ELR (cell line): ENCODE data around the gene CENPU.

Experiments
- DNase-seq: peaks from one replicate; pipeline ENCODE4 v3.0.0-alpha.2; 2015; ENCODE audit warnings: low read depth

Gene CENPU

DNA sequence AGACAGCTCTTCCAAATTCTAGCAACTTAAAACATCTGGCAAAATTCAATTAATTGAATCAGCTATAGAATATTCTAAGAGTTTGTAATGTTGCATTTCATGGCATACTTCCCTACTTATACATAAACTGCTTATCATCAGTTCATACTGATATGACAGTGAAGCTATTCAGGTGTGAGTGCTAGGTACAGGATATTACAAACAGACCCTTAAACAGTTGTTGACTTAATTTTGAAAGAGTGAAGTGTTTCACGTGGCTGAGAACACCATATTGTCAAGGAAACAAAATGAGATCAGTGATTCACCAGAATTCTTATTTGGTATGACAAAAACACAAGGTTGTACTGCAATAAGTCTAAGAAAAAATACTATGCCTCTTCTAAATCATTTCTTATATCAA is 27.4 kb downstream of the CENPU start:
- DNase-seq = no peak

DNA sequence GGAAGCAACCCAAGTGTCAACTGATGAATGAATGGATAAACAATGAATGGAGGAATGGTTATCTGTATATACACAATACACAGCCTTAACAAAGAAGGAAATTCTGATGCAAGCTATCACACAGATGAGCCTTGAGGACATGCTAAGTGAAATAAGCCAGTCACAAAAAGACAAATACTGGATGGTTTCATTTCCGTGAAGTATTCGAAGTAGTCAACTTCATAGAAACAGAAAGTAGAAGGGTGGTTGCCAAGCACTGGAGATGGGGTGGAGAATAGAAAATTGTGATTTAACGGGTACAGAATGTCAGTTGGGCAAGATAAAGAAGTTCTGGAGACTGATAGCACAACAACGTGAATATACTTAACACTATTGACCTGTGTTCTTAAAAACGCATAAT is 28.2 kb downstream of the CENPU start:
- no peak for DNase-seq

DNA sequence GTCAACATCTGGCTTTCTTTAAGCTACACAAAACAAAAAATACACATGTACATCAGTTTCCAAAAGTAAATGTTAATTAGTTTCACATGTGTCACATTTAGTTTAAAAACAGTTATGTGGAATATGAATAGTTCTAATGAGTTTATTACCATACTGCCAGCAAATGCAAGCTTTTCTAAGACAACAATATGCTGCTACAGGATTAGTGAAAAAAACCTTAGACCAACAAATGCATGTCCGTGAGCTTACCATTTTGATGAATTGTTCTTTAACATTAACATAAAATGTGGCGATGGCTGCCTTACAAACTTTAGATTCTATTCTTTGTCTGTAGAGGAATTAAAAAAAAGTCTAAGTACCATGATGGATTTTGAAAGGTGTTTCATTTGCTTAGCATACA is 31.8 kb downstream of the CENPU start:
- DNase-seq = no peak

DNA sequence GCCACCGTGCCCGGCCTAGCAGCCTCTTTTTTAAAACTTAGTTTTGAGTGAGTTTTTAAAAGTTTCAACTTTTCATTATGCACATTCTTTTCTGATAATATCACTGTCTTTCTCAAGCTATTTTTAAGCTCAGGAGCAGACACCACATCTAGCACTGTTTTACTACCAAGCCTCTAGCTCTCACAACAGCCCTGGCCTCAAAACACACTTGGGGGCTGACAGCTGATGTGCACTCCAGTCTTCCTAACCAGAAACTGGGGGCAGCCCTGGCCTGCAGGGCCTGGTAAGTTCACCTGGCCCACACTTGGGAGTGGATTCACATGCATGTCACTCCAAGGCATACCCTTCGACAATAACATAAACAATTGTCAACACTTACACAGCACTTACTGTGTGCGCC is 34.0 kb downstream of the CENPU start:
- no peak for DNase-seq

DNA sequence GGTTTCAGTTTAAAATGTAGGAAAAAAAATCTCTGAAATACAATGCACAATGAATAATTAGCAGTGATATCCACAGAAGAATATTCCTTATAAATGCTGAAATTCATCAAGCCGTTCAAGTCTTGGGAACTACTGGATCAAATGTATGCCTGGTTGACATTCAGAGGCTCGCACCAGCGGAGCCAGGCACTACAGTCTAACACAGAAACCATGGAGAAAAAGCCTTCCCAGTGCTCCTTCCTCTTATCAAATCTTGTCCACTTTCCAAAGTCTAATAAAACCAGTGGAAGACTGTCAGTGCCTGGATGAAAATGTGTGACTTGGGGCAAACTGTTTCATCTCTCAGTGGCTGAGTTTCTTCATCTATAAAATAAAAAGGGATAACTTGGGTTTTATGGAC is 35.9 kb downstream of the CENPU start:
- DNase-seq = no peak

DNA sequence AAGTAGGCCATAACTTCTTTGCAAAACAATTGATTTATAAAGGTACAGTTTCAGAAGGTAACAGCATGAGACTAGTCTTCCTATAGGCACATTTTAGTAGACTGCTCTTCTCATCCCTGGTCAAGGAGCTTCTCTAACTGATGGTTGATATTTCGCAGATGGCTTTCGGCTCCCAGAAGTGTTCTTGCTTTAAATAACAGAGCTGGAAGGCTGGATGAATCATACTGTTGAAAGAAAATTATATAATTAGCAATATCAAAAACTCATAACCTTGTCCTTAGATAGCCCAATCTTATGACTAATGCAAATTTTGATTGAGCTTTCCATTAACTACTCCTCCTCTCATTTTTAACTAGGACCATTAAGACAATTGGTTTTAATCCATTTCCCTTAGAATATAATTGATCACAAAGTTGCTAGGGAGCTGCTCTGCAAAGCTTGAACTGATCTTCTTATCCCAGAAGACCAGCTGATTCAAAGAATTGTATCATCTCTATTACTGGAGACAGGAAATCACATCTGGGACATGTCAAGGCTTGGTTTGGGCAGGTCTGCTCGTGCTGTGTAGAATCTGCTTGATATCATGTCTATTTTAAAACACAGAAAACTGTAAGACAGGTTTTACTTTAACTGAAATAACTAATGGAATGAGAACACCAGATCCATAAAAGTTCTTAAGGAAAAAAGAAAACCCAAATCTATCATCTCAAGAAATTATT is 38.6 kb downstream of the CENPU start:
- no peak for DNase-seq

DNA sequence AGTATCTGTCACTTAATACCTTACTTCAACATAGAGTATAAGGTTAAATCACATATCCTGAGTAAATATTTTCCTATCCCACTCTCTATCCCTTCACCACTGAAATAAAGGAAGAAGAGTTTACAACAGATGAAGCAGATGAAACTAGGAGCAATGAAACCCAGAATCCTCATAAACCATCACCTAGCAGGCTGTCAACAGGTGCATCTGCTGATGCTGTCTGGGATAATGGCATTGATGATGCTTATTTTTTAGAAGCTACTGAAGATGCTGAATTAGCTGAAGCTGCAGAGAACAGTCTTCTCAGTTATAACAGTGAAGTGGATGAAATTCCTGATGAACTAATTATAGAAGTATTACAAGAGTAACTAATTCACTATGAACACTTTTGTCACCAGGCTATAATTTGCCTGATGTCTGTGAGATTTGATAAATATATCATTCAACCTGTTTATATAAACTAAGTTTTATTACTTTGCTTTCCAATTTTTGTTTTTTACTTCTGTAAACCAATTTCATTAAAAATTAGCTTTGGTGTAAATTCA is 39.4 kb downstream of the CENPU start:
- DNase-seq = no peak

DNA sequence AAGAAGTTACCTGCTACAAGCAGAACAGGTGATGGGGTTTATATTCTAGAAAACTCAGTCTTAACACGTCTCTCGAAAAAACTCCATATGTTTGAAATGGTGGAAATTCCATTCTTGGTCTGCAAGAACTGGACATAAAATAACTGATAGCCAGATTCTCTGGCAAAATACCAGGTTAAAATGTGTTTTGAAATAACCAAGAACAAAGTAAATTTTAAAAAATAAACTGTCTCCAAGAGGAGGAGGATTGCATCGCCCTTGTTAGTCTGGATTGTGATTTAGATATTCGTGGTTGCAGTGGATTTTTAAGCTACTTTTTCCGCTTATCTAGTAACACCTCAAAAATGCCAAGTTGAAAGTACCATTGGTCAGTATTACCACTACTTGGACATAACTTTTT is 40.8 kb downstream of the CENPU start:
- no peak for DNase-seq

DNA sequence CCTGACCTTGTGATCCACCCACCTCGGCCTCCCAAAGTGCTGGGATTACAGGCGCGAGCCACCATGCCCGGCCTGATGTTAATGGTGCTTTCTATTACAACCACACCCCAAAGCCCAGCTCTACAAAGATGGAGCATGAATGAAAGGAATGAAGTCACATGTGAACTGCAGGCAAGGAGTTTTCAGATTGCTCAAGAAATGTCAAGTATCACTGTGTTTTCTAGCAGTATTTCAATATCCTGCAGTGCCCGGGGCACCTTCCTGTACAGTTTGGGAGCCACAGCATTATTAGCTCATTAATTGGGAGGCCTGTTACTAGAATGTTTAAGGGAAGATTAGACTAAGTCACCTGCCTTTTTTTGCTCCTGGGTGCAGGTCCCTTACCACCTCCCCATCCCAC is 44.2 kb downstream of the CENPU start:
- no peak for DNase-seq

DNA sequence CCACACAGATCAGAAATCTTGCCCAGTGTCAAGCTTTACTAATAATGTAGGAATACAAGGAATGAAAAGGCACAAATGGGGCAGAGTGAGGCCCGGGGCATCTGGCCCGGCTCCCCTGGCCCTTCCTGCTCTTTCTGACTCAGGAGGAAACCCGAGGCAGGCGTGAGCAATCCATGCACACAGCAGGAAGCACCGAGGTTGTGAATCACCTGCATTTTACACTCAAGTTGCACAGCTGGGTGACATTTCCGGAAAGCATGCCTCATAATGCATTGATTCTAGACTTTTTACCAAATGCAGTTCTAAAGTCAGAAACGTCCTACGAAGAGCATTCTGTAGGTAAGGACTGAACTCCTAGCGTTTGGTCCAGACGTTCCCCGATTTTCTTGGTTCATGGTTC is 45.4 kb downstream of the CENPU start:
- peak; percentile 97 for DNase-seq

DNA sequence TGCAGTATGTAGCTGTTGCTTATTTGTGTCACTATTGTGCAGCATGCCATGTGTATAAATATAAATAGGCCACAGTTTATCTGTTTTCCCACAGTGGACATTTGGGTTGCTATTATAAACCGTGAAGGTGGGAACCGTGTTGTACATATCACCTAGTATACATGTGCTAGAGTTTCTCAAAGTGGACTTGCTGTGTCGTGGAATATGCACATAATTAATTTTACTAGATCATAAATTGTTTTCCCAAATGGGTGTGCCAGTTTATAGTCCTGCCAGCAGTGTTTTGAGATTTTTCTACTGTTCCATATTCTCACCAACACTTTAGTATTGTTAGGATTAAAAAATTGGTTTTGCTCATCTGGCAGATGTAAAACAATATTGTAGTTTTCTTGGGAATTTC is 45.9 kb downstream of the CENPU start:
- DNase-seq = no peak

DNA sequence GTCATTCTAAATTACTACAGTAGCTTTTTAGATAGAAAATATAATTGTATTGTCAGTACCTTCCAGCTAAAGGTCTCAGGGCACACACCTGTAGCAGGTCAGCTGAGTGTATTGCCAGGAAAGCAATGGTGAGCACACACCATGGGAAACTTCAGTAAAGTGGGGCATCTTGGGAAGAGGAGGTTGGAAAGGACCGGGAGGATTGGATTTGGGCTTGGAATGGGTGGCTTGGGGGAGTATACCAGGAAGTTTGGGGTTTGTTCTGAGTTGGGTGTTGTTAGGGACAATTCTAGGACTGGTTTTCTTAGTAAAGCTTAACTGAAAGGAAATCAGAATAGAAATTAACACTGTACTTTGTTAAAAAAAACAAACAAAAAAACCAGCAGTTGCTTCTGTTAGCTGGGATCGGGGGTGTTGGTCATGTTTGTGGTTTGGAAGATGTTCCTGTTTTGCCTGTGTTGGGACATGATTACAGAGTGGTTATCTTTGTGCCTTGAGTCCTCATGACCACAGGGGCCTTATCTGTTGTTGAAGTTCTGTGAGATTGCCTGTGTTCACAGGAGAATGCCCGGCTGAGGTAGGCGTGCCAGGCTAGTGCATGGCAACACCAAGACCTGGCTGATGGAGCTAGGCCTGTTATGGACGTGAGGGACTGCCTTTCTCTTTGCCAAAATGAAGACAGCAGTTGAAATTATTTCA is 49.3 kb downstream of the CENPU start:
- no peak for DNase-seq

DNA sequence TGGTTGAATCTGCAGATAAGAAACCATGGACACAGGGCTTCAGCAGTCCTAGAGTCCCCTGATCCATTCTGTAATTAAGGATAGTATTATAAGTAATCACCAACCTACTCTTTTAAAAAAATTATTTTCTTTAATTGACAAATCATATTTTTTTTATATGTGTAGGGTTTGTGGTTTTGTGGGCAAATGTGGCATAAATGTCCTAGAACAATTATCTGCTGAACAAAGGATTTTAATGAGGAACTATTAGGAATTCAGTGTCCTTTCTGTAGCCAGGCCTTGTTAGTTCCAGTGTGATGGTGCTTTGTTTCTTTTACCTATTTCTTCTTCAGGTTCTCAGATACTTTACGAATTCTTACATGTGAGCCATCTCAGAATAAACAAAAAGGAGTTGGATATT is 52.0 kb downstream of the CENPU start:
- DNase-seq = no peak

DNA sequence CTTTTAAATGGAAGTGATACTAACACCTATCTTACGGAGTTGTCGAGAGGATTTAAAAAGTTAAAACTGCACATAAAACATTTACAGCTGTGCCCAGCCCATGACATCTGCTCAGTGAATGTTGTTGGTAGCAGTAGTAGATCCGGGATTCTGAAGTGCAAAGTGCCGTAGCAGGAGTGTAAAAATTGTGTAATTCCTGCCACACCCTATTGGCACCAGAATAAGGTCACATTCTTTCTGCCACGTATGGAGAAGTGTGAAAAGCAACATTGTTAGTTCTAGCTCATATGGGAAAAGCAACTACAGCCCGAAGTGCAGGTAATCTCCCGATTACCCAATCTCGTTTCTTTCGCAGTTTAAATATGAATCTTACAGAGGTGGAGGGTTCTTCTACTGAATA is 53.2 kb downstream of the CENPU start:
- DNase-seq = no peak

DNA sequence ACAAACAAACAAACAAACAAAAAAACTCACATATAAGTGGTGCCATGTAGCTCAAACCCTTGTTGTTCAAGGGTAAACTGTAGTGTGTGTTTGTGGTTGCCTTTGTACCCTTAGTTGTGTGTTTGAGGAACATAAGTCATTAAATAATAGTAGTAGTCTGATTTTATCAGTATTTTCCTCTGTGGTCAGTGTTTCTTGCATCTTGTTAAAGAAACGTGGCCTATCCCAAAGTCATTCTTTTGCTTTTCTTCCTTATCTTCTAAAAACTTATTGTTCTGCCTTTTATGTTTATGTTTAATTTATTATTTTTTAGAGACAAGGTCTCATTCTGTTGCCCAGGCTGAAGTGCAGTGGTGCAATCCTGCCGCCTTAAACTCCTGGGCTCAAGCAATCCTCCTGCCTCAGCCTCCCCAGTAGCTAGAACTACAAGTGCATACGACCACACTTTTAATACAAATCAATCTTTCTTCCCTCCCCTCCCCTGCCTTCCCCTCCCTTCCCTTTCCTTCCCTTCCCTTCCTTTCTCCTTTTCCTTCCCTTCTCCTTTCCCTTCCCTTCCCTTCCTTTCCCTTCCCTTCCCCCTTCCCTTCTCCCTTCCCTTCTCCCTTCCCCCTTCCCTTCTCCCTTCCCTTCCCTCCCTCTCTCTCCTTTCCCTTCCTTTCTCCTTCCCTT is 57.9 kb downstream of the CENPU start:
- DNase-seq = no peak

DNA sequence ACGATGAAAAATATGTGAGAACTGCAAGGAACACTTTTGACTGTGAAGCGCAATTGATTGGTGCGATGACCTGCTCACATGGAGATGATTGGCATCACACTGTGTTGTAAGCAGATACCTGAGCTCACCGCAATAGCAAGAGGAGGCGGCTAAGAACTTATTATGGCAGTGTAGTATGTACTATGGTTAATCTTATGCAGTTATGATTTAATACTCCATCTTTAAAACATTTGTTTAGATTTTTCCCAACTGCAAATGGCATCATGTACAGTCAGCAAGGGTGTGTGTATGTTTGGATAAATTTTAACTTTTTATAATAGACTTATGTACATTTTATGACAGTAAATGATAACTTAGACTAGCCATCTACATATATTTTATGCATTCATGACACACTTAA is 58.9 kb downstream of the CENPU start:
- DNase-seq = no peak

DNA sequence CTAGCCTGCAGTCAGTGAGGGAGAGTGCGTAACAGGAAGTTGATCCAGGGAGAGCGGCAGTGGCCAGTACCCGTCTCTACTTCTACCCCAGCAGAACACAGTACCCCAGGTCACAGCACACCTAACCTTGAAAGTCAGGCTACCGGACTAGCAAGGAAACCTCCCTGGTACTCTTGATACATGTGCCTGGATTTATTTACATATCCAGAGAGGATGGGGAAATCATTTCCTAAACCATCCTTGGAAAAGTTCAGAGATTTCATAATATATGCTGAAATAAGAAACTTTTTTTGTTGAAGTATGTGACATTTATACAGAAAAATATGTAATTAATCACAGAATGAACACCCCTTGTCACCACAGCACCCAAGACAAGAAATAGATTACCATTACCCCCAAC is 59.9 kb downstream of the CENPU start:
- DNase-seq = no peak

DNA sequence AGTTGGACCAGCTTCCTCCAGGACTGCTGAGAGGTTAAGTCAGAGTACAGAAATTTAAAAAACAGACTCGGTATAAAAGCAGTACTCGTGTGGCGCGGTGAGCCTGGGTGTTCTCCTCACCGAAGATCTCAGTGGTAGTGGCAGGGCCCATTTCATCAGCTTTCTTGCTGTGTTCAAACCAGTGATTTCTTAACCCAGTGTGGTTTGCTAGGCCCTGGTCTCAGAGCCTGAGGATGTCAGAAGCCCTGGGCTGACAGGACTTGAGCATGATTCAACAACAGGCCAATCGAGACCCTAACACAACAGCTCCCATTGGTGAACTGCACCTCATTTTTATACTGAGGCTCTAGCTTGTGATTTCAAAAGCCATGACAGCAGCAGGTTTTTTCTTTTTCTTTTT is 61.2 kb downstream of the CENPU start:
- DNase-seq = no peak

DNA sequence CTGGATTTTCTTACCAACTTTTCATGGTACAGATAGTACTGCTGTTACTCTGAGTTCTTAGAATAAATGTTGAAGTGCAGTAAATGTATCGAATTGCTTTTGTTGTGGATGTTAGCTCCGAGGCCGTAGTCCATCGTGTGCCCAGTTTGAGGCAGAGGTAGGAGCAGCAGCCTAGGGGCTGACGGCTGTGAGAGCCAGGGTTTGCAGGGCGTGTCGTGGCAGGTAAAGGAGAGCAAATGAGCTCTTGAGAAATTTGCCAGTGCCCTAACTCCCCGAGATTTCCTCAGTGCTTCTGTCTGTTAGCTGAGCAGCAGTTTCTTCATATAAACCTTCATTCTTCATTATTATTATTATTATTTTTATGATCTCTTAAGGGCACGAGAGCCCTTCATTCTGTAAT is 62.8 kb downstream of the CENPU start:
- no peak for DNase-seq

DNA sequence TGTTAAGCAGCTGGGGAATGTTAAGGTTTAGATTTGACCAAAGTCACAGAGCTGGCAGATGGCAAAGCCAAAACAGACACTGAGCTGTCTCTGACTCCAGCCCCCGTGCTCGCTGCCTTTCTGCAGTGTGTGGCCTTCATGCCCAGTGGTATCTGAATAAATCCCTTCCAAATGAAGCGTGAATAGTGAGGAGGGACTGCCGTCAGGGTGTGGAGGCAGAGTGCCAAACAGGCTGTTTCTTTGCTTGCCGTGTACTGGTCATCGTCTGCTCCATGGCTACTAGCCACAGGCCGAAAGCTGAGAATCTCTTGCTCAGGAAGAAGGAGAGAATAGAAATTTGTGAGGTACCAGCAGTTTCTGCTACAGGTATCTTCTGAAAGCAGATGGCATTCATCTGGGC is 64.6 kb downstream of the CENPU start:
- DNase-seq = no peak

DNA sequence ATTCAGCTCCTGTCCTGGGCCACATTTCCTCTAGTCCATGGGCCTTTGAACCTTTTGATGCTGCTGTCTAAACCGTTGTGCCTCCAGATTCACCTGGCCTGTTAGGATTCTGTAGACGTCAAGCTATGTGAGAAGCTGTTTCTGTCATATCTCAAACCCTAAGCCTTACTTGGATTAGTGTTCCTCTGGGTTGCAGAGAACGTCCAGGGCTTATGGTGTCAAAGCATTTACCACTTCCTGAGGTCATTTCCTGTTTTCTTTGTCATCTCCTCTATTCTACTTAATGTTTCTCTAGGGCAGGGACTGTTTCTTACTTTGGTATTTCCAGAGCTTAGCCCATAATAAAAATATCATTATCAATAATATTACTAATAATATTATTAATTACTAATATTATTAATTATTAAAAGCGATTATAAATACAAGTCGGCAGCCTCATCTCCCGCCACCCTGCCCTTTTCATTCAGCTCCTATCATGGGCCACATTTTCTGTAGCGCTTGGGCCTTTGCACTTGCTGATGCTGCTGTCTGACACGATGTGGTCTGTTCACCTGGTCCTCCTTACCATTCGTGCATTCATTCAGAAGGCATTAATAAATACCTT is 65.3 kb downstream of the CENPU start:
- DNase-seq = peak; percentile 48

DNA sequence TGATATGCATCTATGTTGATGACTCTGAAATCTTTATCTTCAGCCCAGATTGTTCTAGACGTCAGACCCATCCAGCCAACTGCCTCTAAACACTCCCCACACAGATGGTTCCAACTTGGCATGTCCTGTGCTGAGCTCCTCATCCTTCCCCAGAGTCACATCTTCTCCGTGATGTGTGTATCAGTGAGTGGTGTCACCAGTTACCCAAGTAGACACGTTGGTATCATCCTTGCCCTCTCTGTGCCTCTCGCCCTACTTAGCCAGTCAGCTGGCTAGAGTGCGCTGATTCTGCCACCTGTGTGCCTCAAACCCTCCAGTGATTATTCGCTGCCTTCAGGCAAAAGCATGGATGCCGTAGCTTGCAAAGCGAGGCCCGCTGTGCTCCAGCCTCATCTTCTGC is 65.8 kb downstream of the CENPU start:
- DNase-seq = no peak

DNA sequence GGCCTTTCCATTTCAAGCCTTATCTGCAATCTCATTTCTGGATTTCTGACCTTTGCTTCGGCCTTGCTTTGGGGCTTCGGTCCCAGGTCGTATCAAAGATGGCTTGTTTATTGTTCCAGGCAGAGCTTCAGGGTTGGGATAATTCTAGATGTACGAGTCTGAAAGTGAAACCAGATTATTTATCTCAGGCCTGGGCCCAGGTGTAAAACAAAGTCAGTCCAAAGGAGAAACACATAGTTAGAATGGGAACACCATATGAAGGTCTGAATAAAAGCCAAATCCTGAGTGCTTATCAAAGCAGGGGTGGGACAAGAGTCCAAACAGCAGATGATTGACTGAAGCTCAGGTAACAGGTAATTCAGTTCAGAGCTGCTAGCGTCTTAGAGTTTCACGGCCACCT is 67.2 kb downstream of the CENPU start:
- no peak for DNase-seq
